A549 (cell line): Measurements from ENCODE around the gene CYFIP2. TPM values are rescaled to one million over a fixed set of nuclear protein-coding genes. Genes with fewer than 3 reads are reported as not detected.
A peak's percentile ranks its signal among the peaks of the same experiment; 100 is the strongest.

Experiments used
- ATAC-seq, 2 experiments: fragments of 200-7000 bp in 1 of 2; fragments of >200 bp in 1 of 2; cut with Nextera tagmentation in 1 of 2; cut with Tn5 transposase in 1 of 2; 3 replicates each; pipeline versions ENCODE4 v1.8.0 to v1.9.1; 2018 to 2020; ENCODE audit warnings: mild to moderate bottlenecking in 1 of 2, moderate library complexity in 1 of 2
- CTCF ChIA-PET: fragments of 300-600 bp; sonication (Branson Sonifier 250); formaldehyde crosslinking; extraction: SDS; loops from one replicate; lab custom pipeline; 2021; ENCODE audit warnings: antibody characterized with exemption, inconsistent platforms; lab: Yijun Ruan, JAX
- POLR2A ChIA-PET: fragments of 350-600 bp; formaldehyde crosslinking; extraction: SDS; loops from one replicate; lab custom pipeline; 2021; ENCODE audit warnings: antibody characterized with exemption, inconsistent platforms; lab: Yijun Ruan, JAX
- DNase-seq, 2 experiments: peaks; one replicate each; pipeline versions ENCODE4 v3.0.0 to v3.0.0-alpha.2; 2011 to 2016; ENCODE audit warnings: low read depth in 1 of 2, low spot score in 1 of 2
- FAIRE-seq: peaks from 2 replicates; lab custom pipeline; 2011; peaks lifted over from hg19 to GRCh38; lab: Jason Lieb, UNC
- H3K27ac ChIP-seq, 2 experiments: fragments of >200 bp; sonication (Bioruptor Twin); formaldehyde crosslinking; 3 replicates each; pipeline ENCODE4 v1.5.1; 2016 to 2017
- H3K4me1 ChIP-seq: fragments of >200 bp; sonication (Bioruptor Twin); formaldehyde crosslinking; 3 replicates; pipeline ENCODE4 v1.6.1; 2016
- H3K4me2 ChIP-seq: fragments of >200 bp; sonication (Bioruptor Twin); formaldehyde crosslinking; 3 replicates; pipeline ENCODE4 v1.6.1; 2016
- H3K4me3 ChIP-seq: fragments of >200 bp; sonication (Bioruptor Twin); formaldehyde crosslinking; 3 replicates; pipeline ENCODE4 v1.5.1; 2016
- H3K9me3 ChIP-seq: fragments of >200 bp; sonication (Bioruptor Twin); formaldehyde crosslinking; 3 replicates; pipeline ENCODE4 v1.6.1; 2016
- CTCF ChIP-seq: fragments of >200 bp; sonication (Bioruptor Twin); formaldehyde crosslinking; IDR thresholded peaks from 3 replicates; pipeline ENCODE4 v1.5.1; 2016
- EHF ChIP-seq: fragments of 250-450 bp; sonication (Bioruptor Pico); IDR thresholded peaks from 2 replicates; pipeline ENCODE4 v1.5.0; 2020; ENCODE audit warnings: mild to moderate bottlenecking
- HOXB13 ChIP-seq: fragments of 250-450 bp; sonication (Bioruptor Pico); IDR thresholded peaks from 2 replicates; pipeline ENCODE4 v1.5.0; 2020; ENCODE audit warnings: low read depth, mild to moderate bottlenecking, moderate library complexity
- POLR2AphosphoS2 ChIP-seq: conservative IDR thresholded peaks from 2 replicates; pipeline ENCODE4 v1.6.1; 2012; ENCODE audit warnings: low read length, improper control_type of control experiment, inconsistent platforms
- RAD21 ChIP-seq, 2 experiments: fragments of >200 bp in 1 of 2; sonication (Bioruptor Twin) in 1 of 2; formaldehyde crosslinking in 1 of 2; IDR thresholded peaks in 1 of 2; conservative IDR thresholded peaks in 1 of 2; 2 replicates in 1 of 2; 3 replicates in 1 of 2; pipeline ENCODE4 v1.6.1; 2012 to 2018; ENCODE audit warnings: inconsistent platforms in 1 of 2
- RARB ChIP-seq: fragments of 250-450 bp; sonication (Bioruptor Pico); IDR thresholded peaks from 2 replicates; pipeline ENCODE4 v1.8.0; 2021; ENCODE audit warnings: mild to moderate bottlenecking, moderate library complexity
- RFX5 ChIP-seq: fragments of 450-650 bp; IDR thresholded peaks from 2 replicates; pipeline ENCODE4 v1.7.1; 2014; ENCODE audit warnings: antibody characterized with exemption, mild to moderate bottlenecking, moderate library complexity
- SMC3 ChIP-seq: fragments of >200 bp; sonication (Bioruptor Twin); formaldehyde crosslinking; IDR thresholded peaks from 3 replicates; pipeline ENCODE4 v1.6.1; 2018; ENCODE audit warnings: inconsistent platforms
- TFCP2L1 ChIP-seq: fragments of 250-450 bp; sonication (Bioruptor Pico); IDR thresholded peaks from 2 replicates; pipeline ENCODE4 v1.5.0; 2021; ENCODE audit warnings: mild to moderate bottlenecking
- WGBS: methylation state at CpG from one replicate; pipeline ENCODE4 v1.1.6; 2017; ENCODE audit errors: missing lambda C conversion rate; 5-methylcytosine and 5-hydroxymethylcytosine counted together
- polyA plus RNA-seq, 4 experiments: library from polyadenylated mRNA; depleted of rRNA in 3 of 4; stranded (reverse); fragments of >200 nt; fragmentation: RNase III in 1 of 4; extraction: RNeasy Plus Mini Kit Qiagen cat#74134 plus additional on column Dnase treatment in 1 of 4; gene quantifications; 2 replicates in 3 of 4; 3 replicates in 1 of 4; pipeline ENCODE4 v1.2.3, GENCODE V29; 2011 to 2017
- TF ChIP-seq, protein P1 (sequence below): fragments of >200 bp; sonication (Bioruptor Twin); formaldehyde crosslinking; IDR thresholded peaks from 3 replicates; pipeline ENCODE4 v1.6.1; 2016
- TF ChIP-seq, protein P2 (sequence below): fragments of 150-350 bp; IDR thresholded peaks from 2 replicates; pipeline ENCODE4 v1.6.1; 2014; ENCODE audit warnings: low read depth, mild to moderate bottlenecking, low read length

CYFIP2 gene
- polyA plus RNA-seq, 2 of the 4 experiments (the other 2 are of a cell fraction), result 9.0 to 18.6 TPM

DNA sequence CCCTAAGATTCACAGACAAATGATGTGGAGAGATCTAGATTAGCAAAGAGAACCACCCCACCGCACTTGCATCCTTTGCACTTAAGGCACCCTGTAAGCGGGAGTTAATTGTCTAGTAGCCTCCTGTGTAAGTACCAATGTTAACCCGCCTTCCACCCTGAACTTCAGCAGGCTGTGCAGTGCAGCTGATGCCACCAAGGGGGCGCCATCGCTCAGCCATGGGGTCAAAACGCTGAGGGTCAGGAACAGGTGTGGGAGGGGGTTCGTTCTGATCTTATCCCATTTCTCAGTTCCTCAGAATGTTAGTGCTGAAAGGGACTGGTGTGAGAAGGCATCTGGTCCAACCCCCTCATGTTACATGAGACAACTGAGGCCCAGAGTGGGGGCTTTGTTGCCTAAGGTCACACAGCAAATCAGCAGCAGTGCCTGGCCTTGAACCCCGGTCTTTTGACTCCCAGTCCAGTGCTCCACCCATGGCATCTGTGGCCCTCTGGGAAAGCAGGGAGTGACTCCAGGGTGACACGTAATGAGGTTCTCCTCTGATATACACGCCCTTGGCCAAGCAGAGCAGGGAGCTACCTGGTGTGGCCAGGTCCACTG, 57.3 kb downstream of the CYFIP2 start (continued):
- TF ChIP-seq, protein P1, sequence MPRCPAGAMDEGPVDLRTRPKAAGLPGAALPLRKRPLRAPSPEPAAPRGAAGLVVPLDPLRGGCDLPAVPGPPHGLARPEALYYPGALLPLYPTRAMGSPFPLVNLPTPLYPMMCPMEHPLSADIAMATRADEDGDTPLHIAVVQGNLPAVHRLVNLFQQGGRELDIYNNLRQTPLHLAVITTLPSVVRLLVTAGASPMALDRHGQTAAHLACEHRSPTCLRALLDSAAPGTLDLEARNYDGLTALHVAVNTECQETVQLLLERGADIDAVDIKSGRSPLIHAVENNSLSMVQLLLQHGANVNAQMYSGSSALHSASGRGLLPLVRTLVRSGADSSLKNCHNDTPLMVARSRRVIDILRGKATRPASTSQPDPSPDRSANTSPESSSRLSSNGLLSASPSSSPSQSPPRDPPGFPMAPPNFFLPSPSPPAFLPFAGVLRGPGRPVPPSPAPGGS, result no peak

DNA sequence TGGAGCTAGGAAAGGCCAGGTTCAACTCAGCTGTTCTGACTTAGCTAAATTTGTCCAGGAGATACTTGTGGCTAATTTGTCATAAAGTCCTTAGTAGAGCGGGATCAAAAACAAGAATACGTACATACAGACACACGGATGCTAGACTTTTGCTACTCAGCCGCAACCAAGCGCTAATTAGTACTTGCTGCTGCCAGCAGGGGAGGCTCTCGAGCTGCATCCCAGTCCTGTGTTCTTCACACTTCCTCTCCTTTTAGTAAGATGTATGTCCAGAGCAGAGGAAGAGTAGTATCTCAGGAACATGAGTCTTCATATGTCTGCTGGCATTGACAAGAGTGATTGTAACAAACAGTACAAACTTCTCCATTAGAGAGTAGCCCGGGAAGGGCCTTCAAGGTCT, 58.3 kb downstream of the CYFIP2 start:
- POLR2A ChIA-PET, result no interaction called here
- WGBS, result 76% methylated on average over 7 of the region's 7 CpGs
- DNase-seq (peak; percentile 41 to 58), ATAC-seq (peak; percentile 41 to 52; a peak in 3 of 6 replicates), FAIRE-seq (no peak)
- no peaks in the 10 kb centered on the region for H3K9me3 ChIP-seq
- H3K4me1 ChIP-seq, result no peaks in the 10 kb centered on the region
- H3K4me2 ChIP-seq, result no peak overlapping the region
- H3K27ac ChIP-seq, result no peak overlapping the region
- TF ChIP-seq RAD21 (conservative IDR thresholded peaks at IDR 0.05 in 1 of 2, IDR thresholded peaks at IDR 0.05 in 1 of 2) (peak; percentile 51 to 72; a peak in 4 of 5 replicates), CTCF (peak; percentile 53), RFX5 (no peak), SMC3 (peak; percentile 39; the same call in 1 of the 3 replicates)
- TF ChIP-seq, all 56 proteins: peak for 3
- no peak overlapping the region for H3K4me3 ChIP-seq
- CTCF ChIA-PET, result interaction anchor here (0.9 to 8.7 kb wide), 15 partner anchors 9 to 420 kb away, joined by 3 to 128 read pairs (median 4); partner anchors contain the start of gene LSM11

- TF ChIP-seq, protein P2, sequence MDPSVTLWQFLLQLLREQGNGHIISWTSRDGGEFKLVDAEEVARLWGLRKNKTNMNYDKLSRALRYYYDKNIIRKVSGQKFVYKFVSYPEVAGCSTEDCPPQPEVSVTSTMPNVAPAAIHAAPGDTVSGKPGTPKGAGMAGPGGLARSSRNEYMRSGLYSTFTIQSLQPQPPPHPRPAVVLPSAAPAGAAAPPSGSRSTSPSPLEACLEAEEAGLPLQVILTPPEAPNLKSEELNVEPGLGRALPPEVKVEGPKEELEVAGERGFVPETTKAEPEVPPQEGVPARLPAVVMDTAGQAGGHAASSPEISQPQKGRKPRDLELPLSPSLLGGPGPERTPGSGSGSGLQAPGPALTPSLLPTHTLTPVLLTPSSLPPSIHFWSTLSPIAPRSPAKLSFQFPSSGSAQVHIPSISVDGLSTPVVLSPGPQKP, result no peak
- TF ChIP-seq HOXB13 (CRISPR knock-in tag) (no peak), CTCF (no peak)
- FAIRE-seq (no peak), ATAC-seq (no peak), DNase-seq (no peak)
- no peaks in the 10 kb centered on the region for H3K9me3 ChIP-seq
- H3K27ac ChIP-seq, result no peak overlapping the region
- H3K4me2 ChIP-seq, result no peak overlapping the region
- 78% methylated on average over 7 of the region's 7 CpGs for WGBS
- ChIA-PET POLR2A (no interaction called here), CTCF (interaction anchor here (0.5 to 8.7 kb wide), 12 partner anchors 11 to 417 kb away, joined by 3 to 128 read pairs (median 8); partner anchors contain the start of genes LSM11 and THG1L)
- H3K4me3 ChIP-seq, result no peak overlapping the region
- no peaks in the 10 kb centered on the region for H3K4me1 ChIP-seq
These were observed 60.6 kb downstream of the CYFIP2 start for GRCh38 chr5:157326440-157327005.

- FAIRE-seq, result no peak
- Histone ChIP-seq H3K4me2 (no peak overlapping the region), H3K27ac (no peak overlapping the region), H3K4me3 (no peak overlapping the region), H3K9me3 (no peaks in the 10 kb centered on the region), H3K4me1 (no peaks in the 10 kb centered on the region)
- ChIA-PET CTCF (interaction anchor here (0.6 to 8.7 kb wide), 52 partner anchors 9 to 622 kb away, joined by 3 to 128 read pairs (median 5); partner anchors contain the start of genes LSM11, NIPAL4 and THG1L), POLR2A (interaction anchor here (1.2 kb wide), 1 partner anchor 404 kb away, joined by 5 read pairs; the partner anchor contains the start of gene THG1L)
- peak in 1 of 2 experiments; percentile 20; a peak in 1 of 6 replicates for ATAC-seq
- DNase-seq, result no peak
- WGBS, result 67% methylated on average over 3 of the region's 3 CpGs
- no peak for TF ChIP-seq RARB (CRISPR knock-in tag)
- no peak for TF ChIP-seq RAD21 (conservative IDR thresholded peaks at IDR 0.05 in 1 of 2, IDR thresholded peaks at IDR 0.05 in 1 of 2)
- TF ChIP-seq POLR2AphosphoS2, result no peak
- TF ChIP-seq TFCP2L1 (CRISPR knock-in tag), result no peak
- no peak for TF ChIP-seq EHF (CRISPR knock-in tag)
These were observed 61.8 kb downstream of the CYFIP2 start for GRCh38 chr5:157327771-157328170.
